ENCODE results near the gene TMEM240. TPM values are rescaled to one million over a fixed set of nuclear protein-coding genes. Genes with fewer than 3 reads are reported as not detected.

The TMEM240 gene
- total and polyA plus RNA-seq, 9 of the 15 experiments (the other 6 are each of a cell fraction or from before 2014, with no cell fraction given) = 0.24 to 2.0 (median 0.69) TPM; not detected in 5

DNA sequence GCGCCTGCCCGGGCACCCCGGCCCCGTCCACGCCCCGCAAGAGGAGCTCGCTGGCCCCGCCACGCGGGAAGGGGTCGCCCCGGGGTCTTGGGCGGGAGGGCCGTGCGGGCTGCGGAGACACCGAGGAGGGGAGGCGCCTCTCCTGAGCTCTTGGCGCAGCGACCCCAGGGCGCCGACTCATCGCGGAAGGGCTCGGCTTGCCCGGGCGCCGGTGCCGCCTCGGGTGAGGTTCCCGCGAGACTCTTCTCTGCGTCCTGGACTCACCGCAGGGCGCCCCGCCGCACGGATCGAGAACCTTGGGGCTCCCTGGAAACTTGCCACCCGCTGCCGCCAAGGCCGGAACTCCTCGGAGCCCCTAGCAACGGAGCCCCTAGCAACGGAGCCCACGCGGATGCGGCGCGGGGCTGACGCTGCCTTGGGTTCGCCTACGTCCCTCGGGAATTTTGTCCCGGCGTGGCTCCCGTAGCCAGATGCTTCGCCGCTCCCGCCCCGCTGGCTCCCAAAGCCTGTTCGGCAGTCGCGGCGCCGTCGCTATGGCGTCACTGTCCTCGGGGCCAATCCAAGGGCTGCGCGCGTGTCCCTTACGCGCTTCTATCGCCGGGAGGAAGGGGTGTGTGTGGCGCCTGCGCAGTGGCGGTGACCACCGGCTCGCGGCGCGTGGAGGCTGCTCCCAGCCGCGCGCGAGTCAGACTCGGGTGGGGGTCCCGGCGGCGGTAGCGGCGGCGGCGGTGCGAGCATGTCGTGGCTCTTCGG lies 28.7 kb downstream of the TMEM240 start, which contains the start of gene ATAD3A (continued):
- TF ChIP-seq, protein P1, sequence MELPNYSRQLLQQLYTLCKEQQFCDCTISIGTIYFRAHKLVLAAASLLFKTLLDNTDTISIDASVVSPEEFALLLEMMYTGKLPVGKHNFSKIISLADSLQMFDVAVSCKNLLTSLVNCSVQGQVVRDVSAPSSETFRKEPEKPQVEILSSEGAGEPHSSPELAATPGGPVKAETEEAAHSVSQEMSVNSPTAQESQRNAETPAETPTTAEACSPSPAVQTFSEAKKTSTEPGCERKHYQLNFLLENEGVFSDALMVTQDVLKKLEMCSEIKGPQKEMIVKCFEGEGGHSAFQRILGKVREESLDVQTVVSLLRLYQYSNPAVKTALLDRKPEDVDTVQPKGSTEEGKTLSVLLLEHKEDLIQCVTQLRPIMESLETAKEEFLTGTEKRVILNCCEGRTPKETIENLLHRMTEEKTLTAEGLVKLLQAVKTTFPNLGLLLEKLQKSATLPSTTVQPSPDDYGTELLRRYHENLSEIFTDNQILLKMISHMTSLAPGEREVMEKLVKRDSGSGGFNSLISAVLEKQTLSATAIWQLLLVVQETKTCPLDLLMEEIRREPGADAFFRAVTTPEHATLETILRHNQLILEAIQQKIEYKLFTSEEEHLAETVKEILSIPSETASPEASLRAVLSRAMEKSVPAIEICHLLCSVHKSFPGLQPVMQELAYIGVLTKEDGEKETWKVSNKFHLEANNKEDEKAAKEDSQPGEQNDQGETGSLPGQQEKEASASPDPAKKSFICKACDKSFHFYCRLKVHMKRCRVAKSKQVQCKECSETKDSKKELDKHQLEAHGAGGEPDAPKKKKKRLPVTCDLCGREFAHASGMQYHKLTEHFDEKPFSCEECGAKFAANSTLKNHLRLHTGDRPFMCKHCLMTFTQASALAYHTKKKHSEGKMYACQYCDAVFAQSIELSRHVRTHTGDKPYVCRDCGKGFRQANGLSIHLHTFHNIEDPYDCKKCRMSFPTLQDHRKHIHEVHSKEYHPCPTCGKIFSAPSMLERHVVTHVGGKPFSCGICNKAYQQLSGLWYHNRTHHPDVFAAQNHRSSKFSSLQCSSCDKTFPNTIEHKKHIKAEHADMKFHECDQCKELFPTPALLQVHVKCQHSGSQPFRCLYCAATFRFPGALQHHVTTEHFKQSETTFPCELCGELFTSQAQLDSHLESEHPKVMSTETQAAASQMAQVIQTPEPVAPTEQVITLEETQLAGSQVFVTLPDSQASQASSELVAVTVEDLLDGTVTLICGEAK (IDR thresholded peaks at IDR 0.05) = peak; percentile 76
- TF ChIP-seq, protein P1 (CRISPR knock-in tag; IDR thresholded peaks at IDR 0.05) = no peak
- no peak for TF ChIP-seq SAFB2 (IDR thresholded peaks at IDR 0.05; ENCODE audit: borderline replicate concordance, low read depth, low read length, severe bottlenecking)
- no peak for TF ChIP-seq ELF4 (CRISPR knock-in tag; IDR thresholded peaks at IDR 0.05)
- TF ChIP-seq SREBF1 (IDR thresholded peaks at IDR 0.05; ENCODE audit: borderline replicate concordance, low read depth, low read length) = no peak
- no peak for TF ChIP-seq ZNF133 (CRISPR knock-in tag; IDR thresholded peaks at IDR 0.05)
- TF ChIP-seq PTRF (tag; IDR thresholded peaks at IDR 0.05) = no peak
- no peak for TF ChIP-seq SNRNP70 (optimal IDR thresholded peaks at IDR 0.05; ENCODE audit: low read depth, low read length)
- no peak for TF ChIP-seq ADNP (tag; IDR thresholded peaks at IDR 0.05)
- TF ChIP-seq ATF7 (IDR thresholded peaks at IDR 0.05) = peak; percentile 95
- TF ChIP-seq GABPA (tag; conservative IDR thresholded peaks at IDR 0.05; ENCODE audit: low read depth) = peak; percentile 71
- peak; percentile 85 for TF ChIP-seq GATAD2B (IDR thresholded peaks at IDR 0.05; ENCODE audit: borderline replicate concordance)
- TF ChIP-seq TCFL5 (CRISPR knock-in tag; conservative IDR thresholded peaks at IDR 0.05) = no peak
- no peak for TF ChIP-seq BDP1 (IDR thresholded peaks at IDR 0.05; ENCODE audit: insufficient read depth, insufficient read length)
- peak; percentile 99 for TF ChIP-seq CTBP1 (IDR thresholded peaks at IDR 0.05; ENCODE audit: borderline replicate concordance)
